ENCODE measurements around the gene DPF3. TPM values are rescaled to one million over a fixed set of nuclear protein-coding genes. Genes with fewer than 3 reads are reported as not detected.

The DPF3 gene
- polyA plus RNA-seq, 1 donor = 3.5 TPM

DNA sequence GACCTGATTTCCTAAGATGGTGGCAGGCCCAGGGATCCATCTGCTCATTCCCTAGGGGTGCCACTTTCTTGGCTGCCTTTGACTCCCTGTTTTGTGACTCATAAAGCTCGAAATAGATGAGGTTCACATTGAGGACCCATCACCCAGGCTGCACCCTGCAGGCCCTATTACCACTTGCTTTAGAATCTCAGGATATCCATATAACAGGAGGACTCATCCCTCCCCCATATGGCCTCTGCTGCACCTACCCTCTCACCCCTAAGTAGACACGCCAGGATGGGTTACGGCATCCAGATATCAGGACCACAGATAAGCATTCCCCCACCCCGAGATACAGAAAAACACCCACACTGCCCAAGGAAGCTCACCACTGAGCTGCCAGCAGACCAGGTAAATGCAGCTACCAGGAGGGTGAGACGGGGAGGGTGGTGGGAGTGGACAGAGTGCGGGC is 155.7 kb downstream of the DPF3 start:
- no peaks in the 10 kb centered on the region for H3K36me3 ChIP-seq (ENCODE audit: control insufficient read depth, insufficient read depth, low read length)
- no peak overlapping the region for H3K27ac ChIP-seq (ENCODE audit: low read length)
- 90% methylated on average over 2 of the region's 6 CpGs for WGBS (ENCODE audit: insufficient coverage, low lambda C conversion rate)
- no peaks in the 10 kb centered on the region for H3K27me3 ChIP-seq (ENCODE audit: control insufficient read depth, insufficient read depth, low read length)
- H3K9me3 ChIP-seq (ENCODE audit: control insufficient read depth, low read depth, low read length) = no peaks in the 10 kb centered on the region
- no peaks in the 10 kb centered on the region for H3K4me1 ChIP-seq (ENCODE audit: control insufficient read depth, insufficient read depth, low read length)
- no peak overlapping the region for H3K4me3 ChIP-seq (ENCODE audit: low read length)
- DNase-seq = no peak

DNA sequence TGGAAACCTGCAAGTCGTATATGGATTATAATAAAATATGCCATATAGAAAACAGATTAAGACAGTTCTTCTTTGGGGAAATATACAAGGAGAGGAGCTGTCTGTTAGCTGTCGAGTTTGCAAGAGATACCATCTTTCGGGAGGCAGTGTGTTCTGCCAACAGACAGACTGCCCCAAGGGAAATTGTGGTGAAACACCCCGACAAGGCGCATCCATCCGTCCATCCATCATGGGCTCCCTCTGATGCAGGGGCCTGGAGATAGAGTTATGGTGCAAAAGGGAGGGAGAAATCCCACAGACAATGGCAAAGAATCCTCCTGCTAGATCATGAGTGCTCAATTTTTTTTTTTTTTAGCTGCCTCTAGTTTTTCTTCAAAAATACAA is 156.3 kb downstream of the DPF3 start:
- Histone ChIP-seq H3K27me3 (ENCODE audit: control insufficient read depth, insufficient read depth, low read length) (no peaks in the 10 kb centered on the region), H3K36me3 (ENCODE audit: control insufficient read depth, insufficient read depth, low read length) (no peaks in the 10 kb centered on the region), H3K4me3 (ENCODE audit: low read length) (no peak overlapping the region), H3K4me1 (ENCODE audit: control insufficient read depth, insufficient read depth, low read length) (no peaks in the 10 kb centered on the region), H3K27ac (ENCODE audit: low read length) (no peak overlapping the region), H3K9me3 (ENCODE audit: control insufficient read depth, low read depth, low read length) (no peaks in the 10 kb centered on the region)
- DNase-seq = no peak
- 83% methylated on average over 1 of the region's 6 CpGs for WGBS (ENCODE audit: insufficient coverage, low lambda C conversion rate)

DNA sequence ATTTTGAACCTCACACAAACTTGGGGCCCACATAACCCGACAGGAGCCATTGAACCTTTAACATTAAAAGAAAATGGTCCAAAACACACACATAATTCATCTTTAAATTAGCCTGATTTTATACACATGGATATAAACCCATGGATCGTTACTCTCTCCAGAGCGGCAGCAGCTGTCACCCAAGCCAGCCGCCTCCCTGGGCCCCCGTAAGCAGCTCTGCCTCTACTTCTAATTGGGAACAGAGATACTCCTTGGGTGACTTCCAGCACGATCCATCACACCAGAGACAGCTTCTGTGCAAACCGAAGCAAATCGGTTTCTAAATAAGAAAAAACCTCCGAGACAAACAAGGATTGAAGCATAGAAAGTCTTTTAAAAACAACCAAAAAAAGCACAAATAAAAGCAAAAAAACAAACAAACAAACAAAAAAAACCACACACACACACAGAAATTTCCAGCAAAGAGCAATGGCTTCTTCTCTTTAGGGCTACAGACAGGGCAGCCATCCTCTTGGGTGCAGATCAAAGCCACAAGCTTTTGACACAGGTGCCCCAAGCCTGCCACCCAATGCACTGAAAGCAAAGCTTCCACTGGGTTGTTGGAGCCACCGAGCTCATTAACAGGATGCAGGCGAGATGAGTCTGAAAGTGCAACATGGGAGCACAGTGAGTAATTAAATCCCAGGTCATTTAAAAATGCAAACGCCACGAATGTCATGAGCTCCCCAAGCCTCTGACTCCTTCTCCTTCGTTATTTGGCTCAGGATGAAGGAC is 156.9 kb downstream of the DPF3 start:
- 64% methylated on average over 3 of the region's 14 CpGs for WGBS (ENCODE audit: insufficient coverage, low lambda C conversion rate)
- Histone ChIP-seq H3K4me1 (ENCODE audit: control insufficient read depth, insufficient read depth, low read length) (no peaks in the 10 kb centered on the region), H3K27me3 (ENCODE audit: control insufficient read depth, insufficient read depth, low read length) (no peaks in the 10 kb centered on the region), H3K9me3 (ENCODE audit: control insufficient read depth, low read depth, low read length) (no peaks in the 10 kb centered on the region), H3K36me3 (ENCODE audit: control insufficient read depth, insufficient read depth, low read length) (no peaks in the 10 kb centered on the region), H3K27ac (ENCODE audit: low read length) (no peak overlapping the region), H3K4me3 (ENCODE audit: low read length) (no peak overlapping the region)
- no peak for DNase-seq

DNA sequence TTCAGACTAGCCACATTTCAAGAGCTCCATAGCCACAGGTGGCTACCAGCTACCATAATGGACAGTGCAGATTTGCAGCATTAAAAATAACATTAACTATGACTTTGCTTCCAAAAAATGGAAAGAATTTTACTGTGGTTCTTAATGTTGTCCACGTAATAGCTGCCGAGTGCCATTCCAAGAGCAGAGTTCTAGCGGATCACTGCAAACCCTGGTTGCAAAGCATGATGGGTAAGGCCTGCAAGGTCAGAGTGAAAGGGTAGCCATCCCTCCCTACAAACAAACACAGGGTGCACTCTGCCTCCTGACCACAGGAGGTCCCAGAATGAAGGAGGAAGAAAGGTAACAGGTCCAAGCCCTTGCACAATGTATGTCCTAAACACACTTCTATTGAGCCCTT is 157.6 kb downstream of the DPF3 start:
- WGBS (ENCODE audit: insufficient coverage, low lambda C conversion rate) = no CpG with 5 or more reads among the region's 3 CpGs
- H3K27me3 ChIP-seq (ENCODE audit: control insufficient read depth, insufficient read depth, low read length) = no peaks in the 10 kb centered on the region
- H3K4me1 ChIP-seq (ENCODE audit: control insufficient read depth, insufficient read depth, low read length) = no peaks in the 10 kb centered on the region
- H3K27ac ChIP-seq (ENCODE audit: low read length) = no peak overlapping the region
- H3K36me3 ChIP-seq (ENCODE audit: control insufficient read depth, insufficient read depth, low read length) = no peaks in the 10 kb centered on the region
- no peak overlapping the region for H3K4me3 ChIP-seq (ENCODE audit: low read length)
- no peaks in the 10 kb centered on the region for H3K9me3 ChIP-seq (ENCODE audit: control insufficient read depth, low read depth, low read length)
- no peak for DNase-seq

DNA sequence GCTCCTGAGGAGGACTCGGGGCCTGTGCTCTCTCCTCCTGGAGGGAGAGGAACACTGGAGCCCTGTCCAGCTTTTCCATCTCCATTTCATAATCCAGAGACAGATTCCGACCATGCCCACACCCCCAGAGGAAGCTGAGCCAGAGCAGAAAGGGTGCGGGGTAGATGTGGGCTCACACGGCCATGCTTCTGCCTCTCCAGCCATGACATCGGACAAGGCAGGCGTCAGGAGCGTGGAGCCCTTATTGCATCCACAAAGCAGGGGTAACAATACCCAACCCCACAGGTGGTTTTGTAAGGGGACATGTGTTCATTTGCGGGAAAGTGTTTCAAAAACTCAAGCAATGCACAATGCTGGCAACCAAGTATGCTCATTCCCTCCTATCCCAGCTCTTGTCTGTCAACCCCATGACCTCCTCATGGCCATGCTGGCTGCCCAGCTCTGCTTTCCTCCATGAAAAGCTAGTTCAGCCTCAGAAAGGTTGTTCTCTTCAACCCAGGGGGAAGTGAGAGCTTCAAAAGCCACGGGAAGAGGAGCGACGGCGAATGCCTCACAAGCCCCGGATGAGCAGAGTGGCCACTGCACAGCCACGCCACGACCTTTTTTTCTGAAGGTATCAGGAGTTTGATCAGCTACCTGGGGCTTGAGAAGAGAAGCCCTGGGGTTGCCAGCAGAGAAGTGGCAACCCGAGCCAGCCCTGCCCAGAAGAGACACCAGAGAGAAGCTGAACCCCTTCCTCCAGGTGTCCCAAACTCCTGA is 161.7 kb downstream of the DPF3 start:
- no peaks in the 10 kb centered on the region for H3K27me3 ChIP-seq (ENCODE audit: control insufficient read depth, insufficient read depth, low read length)
- 60% methylated on average over 1 of the region's 16 CpGs for WGBS (ENCODE audit: insufficient coverage, low lambda C conversion rate)
- H3K4me3 ChIP-seq (ENCODE audit: low read length) = no peak overlapping the region
- DNase-seq = no peak
- no peaks in the 10 kb centered on the region for H3K4me1 ChIP-seq (ENCODE audit: control insufficient read depth, insufficient read depth, low read length)
- H3K27ac ChIP-seq (ENCODE audit: low read length) = no peak overlapping the region
- no peaks in the 10 kb centered on the region for H3K36me3 ChIP-seq (ENCODE audit: control insufficient read depth, insufficient read depth, low read length)
- H3K9me3 ChIP-seq (ENCODE audit: control insufficient read depth, low read depth, low read length) = no peaks in the 10 kb centered on the region

DNA sequence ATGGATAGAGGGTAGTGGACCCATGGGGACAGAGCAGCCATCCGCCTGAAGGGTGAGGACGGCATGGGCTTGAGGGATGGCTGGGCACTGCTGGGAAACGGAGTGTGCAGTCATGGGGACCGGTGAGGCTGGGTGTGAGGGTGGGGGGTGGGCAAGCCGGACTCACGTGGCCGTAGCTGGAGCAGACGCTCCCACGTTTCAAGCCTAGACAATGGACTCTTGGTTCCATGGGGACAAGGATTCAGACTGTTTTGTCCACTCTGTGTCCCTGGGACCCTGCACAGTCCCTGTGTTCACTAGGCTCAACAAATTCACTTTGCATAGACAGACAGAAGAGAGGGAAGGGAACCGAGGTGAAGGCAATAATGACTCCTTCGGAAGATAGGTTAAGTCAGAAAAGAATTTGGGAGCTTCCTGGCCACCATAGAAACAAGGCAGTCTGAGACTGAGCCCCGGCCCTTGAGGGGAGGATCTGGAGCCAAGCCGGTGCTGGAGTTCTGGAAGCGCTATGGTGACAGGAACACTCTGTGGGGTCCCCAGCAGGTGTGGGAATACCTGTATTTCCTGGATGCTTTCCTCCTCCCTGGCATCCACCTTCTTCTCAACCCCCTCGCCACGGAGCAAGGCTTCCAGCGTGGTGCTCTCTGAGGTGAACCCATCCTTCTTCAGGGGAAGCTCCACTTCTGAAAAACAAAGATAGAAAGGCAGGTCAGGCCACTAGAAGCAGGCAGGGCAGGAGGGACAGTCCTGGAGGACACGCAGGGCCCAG is 162.5 kb downstream of the DPF3 start:
- no peaks in the 10 kb centered on the region for H3K36me3 ChIP-seq (ENCODE audit: control insufficient read depth, insufficient read depth, low read length)
- no peak for DNase-seq
- WGBS (ENCODE audit: insufficient coverage, low lambda C conversion rate) = no CpG with 5 or more reads among the region's 18 CpGs
- no peaks in the 10 kb centered on the region for H3K27me3 ChIP-seq (ENCODE audit: control insufficient read depth, insufficient read depth, low read length)
- no peaks in the 10 kb centered on the region for H3K9me3 ChIP-seq (ENCODE audit: control insufficient read depth, low read depth, low read length)
- H3K27ac ChIP-seq (ENCODE audit: low read length) = no peak overlapping the region
- H3K4me3 ChIP-seq (ENCODE audit: low read length) = no peak overlapping the region
- H3K4me1 ChIP-seq (ENCODE audit: control insufficient read depth, insufficient read depth, low read length) = no peaks in the 10 kb centered on the region

DNA sequence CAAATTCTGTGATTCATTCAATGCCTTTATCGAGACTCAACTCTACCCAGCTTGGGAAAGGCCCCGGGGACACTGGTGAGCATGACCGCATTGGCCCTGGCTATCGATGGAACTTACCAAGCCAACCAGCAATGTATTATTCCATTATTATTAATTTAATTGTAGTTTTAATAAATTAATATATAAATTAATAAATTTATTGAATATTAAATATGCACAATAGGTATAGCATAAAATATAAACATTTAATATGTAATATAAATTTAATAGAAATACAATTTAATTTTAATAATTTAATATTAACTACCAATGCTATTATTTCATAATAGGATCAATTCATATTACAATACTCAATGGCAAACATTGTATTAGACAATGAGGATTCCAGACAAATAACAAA is 163.4 kb downstream of the DPF3 start:
- H3K27ac ChIP-seq (ENCODE audit: low read length) = no peak overlapping the region
- no peaks in the 10 kb centered on the region for H3K4me1 ChIP-seq (ENCODE audit: control insufficient read depth, insufficient read depth, low read length)
- no peaks in the 10 kb centered on the region for H3K9me3 ChIP-seq (ENCODE audit: control insufficient read depth, low read depth, low read length)
- no CpG with 5 or more reads among the region's 4 CpGs for WGBS (ENCODE audit: insufficient coverage, low lambda C conversion rate)
- no peak for DNase-seq
- no peaks in the 10 kb centered on the region for H3K36me3 ChIP-seq (ENCODE audit: control insufficient read depth, insufficient read depth, low read length)
- no peak overlapping the region for H3K4me3 ChIP-seq (ENCODE audit: low read length)
- no peaks in the 10 kb centered on the region for H3K27me3 ChIP-seq (ENCODE audit: control insufficient read depth, insufficient read depth, low read length)

DNA sequence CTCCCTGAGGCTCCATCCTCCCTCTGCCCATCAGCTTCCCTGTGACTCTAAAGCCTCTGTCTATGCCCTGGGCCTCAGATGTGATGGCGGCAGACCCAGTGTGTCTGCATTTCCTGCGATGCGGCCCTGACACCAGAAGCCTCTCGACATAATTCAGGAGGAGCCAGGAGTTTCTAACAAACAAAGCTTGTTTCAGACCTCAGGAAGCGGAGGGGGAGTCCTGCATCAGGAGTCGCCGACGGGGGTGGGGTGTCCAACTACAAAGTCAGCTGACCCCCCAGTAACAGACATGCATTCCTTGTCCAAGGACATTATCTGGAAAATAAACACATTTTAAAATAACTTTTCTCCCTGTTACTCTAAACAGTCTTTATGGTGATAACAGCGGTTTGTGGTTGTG is 167.5 kb downstream of the DPF3 start:
- Histone ChIP-seq H3K36me3 (ENCODE audit: control insufficient read depth, insufficient read depth, low read length) (no peaks in the 10 kb centered on the region), H3K4me3 (ENCODE audit: low read length) (no peak overlapping the region), H3K4me1 (ENCODE audit: control insufficient read depth, insufficient read depth, low read length) (peaks cover 4% of the 10 kb centered on the region), H3K27ac (ENCODE audit: low read length) (peak overlapping the region; percentile 60), H3K9me3 (ENCODE audit: control insufficient read depth, low read depth, low read length) (no peaks in the 10 kb centered on the region), H3K27me3 (ENCODE audit: control insufficient read depth, insufficient read depth, low read length) (no peaks in the 10 kb centered on the region)
- WGBS (ENCODE audit: insufficient coverage, low lambda C conversion rate) = no CpG with 5 or more reads among the region's 9 CpGs
- peak in 1 of 2 donors; percentile 27 for DNase-seq

DNA sequence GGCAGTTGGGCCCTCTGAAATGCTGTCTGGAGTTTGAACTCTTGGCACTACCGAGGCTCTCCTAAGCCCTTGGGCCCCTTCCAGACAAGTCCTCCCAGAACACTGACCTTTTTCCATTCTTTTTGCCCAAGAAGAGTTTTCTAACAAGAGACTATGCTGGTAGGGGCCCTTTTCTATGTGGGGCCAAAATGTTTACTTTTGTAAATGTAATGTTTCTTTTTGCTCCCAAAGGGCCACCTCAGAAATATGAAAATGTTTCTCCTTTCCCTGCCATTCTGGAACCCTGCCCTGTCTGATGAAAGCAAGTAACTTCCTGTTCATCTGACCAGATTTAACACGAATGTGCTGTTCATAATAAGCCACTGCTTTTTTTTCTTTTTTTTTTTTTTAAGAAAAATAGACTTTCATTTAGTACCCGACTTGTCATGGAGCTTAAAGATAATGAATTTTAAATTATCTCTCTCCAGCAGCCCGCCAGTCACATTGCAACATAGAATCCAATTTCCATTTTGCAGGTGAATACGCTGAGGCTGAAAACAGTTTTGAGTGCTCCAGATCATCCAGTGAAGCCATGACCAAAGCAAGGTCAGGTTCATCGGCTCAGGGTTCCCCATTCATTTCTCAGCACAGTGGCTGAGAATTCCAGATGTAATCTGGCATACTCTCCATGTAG is 169.9 kb downstream of the DPF3 start:
- Histone ChIP-seq H3K36me3 (ENCODE audit: control insufficient read depth, insufficient read depth, low read length) (no peaks in the 10 kb centered on the region), H3K4me3 (ENCODE audit: low read length) (no peak overlapping the region), H3K27ac (ENCODE audit: low read length) (no peak overlapping the region), H3K27me3 (ENCODE audit: control insufficient read depth, insufficient read depth, low read length) (no peaks in the 10 kb centered on the region), H3K9me3 (ENCODE audit: control insufficient read depth, low read depth, low read length) (no peaks in the 10 kb centered on the region), H3K4me1 (ENCODE audit: control insufficient read depth, insufficient read depth, low read length) (peaks cover 4% of the 10 kb centered on the region)
- DNase-seq = peak in 1 of 2 donors; percentile 27
- WGBS (ENCODE audit: insufficient coverage, low lambda C conversion rate) = 60% methylated on average over 1 of the region's 6 CpGs

DNA sequence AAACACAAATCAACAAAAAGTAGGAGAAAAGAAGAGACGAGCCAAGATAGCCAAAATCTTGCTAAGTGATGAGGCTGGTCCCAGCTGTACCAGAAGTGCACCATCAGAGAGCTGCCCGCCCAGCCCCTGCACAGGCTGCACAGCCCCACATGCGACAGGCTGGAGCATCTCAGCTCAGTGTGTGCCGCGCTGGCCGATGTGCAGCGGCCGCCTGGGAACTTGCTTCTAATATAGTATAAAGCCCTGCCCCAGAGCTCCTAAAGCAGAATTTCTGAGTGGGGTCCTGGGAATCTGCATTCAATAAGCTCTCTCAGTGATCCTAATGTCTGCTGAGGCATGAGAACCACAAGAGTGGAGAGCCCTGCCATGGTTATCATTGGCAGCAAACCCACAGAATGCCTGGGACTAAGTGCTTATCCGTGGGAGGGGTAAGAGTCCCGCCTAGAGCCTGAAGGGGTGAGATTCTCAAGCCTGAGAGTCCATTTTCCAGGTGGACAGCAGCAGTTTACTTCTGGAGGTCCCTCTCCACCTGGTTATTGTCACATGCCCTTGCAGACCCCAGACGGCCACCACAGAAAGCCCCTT is 171.6 kb downstream of the DPF3 start:
- H3K9me3 ChIP-seq (ENCODE audit: control insufficient read depth, low read depth, low read length) = no peaks in the 10 kb centered on the region
- WGBS (ENCODE audit: insufficient coverage, low lambda C conversion rate) = no CpG with 5 or more reads among the region's 11 CpGs
- no peak overlapping the region for H3K27ac ChIP-seq (ENCODE audit: low read length)
- peaks cover 4% of the 10 kb centered on the region for H3K4me1 ChIP-seq (ENCODE audit: control insufficient read depth, insufficient read depth, low read length)
- no peaks in the 10 kb centered on the region for H3K36me3 ChIP-seq (ENCODE audit: control insufficient read depth, insufficient read depth, low read length)
- H3K4me3 ChIP-seq (ENCODE audit: low read length) = no peak overlapping the region
- no peak for DNase-seq
- no peaks in the 10 kb centered on the region for H3K27me3 ChIP-seq (ENCODE audit: control insufficient read depth, insufficient read depth, low read length)
